GM21526 (cell line): ENCODE results near the gene GSG1L.

ENCODE experiments used
- ATAC-seq: cut with Tn5 transposase; IDR thresholded peaks from one replicate; pipeline ENCODE4 v1.9.1; 2021; ENCODE audit warnings: moderate library complexity; ENCODE audit not compliant: unreplicated experiment, low FRiP score

Gene GSG1L

GRCh38 chr16:28033870-28034269 is 29.6 kb downstream of the GSG1L start:
- no peak for ATAC-seq

DNA sequence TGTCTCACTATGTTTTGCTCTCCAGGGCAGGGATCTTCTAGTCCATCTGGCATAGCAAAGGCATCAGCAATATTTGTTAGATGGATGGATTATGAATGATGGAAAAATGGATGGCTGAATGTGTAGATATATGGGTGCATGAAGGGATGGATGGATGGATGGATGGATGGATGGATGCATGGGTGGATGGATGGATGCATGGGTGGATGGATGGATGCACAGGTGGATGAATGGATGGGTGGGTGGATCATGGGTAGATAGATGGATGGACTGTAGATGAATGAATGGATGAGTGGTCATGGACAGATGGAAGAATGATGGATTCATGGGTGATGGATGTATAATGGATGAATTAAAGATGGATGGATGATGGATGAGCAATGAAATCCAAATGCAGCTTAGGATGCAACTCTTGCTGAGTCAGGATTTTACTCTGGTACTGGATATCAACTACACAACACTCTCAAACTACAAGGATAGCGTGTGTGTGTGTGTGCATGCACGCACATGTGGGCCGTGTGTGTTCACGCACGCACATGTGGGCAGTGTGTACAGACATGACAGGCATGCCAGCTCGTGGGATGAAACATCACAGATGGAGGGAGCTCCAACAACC is 34.0 kb downstream of the GSG1L start:
- no peak for ATAC-seq

DNA sequence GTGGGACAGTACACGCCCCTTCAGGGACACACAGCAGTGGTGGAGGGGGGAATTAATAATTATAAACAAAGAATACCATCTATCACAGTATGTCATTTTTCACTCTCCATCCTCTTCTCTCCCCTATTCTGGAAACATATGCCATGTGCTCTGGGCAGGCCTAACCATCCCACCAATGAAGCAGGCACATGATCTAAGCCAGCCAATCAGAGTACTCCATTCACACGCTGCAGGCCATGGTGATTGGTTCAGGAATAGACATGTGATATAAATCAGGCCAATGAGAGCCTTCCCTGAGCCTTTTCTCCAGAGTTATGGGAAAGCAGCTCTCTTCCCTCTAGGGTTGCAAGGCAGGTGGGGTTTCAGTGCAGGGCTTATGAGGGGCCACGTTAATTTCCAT is 36.5 kb downstream of the GSG1L start:
- ATAC-seq, result no peak

DNA sequence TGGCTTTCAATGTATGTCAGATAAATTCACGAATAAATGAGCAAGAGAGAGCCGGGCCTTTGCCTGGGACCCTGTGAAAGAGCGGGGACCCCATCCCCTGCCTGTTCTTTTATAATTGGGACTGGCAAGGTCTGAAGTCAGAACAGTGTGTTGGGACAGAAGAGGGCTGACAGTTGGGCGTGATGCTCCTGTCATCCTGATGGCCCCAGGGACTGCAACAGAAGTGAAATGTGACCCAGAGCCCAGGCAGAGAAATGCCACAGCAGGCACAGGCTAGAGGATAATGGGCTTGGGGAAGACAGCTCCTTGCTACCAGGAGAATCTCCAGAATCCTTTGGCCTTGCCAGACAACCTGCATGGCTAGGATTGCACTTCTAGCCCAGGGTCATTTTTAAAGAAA is 37.9 kb downstream of the GSG1L start:
- no peak for ATAC-seq

GRCh38 chr16:28019218-28019617 is 44.3 kb downstream of the GSG1L start:
- ATAC-seq, result no peak

DNA sequence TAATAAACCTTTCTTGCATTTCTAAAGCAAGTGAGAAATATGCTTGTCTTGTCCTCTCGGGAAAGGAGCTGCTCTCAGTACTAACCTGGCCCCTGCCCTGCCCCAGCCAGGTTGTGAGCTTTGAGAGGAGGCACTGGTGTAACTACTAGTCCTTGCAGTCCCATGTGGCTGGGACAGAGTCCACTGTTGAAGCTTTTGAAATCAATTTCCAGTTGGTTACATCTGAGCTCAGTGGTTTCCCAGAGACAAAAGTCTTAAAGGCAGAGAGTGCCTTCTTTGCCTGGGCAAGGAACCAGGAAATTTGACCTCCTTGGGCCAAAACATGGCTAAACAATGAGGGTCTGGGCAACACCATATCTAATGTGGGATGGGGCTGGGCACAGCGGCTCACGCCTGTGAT is 48.7 kb downstream of the GSG1L start:
- no peak for ATAC-seq

GRCh38 chr16:28013878-28014277 is 49.6 kb downstream of the GSG1L start:
- no peak for ATAC-seq

DNA sequence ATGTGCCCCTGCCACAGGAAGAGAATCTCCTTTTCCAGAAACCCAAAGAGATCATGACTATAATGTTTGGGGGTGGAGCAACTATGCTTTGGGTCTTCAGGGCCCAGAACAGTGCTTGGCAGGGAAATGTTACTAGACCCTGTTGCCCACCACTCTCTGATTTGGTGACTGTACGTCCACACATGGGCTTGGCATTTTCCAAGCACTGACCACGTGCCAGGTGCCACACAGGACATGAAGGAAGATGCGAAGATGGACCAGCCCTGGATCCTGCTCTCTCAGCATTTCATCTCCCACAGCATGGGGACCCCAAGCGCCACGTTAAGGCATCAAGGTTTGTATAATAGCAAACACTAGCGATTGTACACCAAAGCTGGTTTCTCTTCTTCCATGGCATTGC is 50.1 kb downstream of the GSG1L start:
- ATAC-seq, result no peak

DNA sequence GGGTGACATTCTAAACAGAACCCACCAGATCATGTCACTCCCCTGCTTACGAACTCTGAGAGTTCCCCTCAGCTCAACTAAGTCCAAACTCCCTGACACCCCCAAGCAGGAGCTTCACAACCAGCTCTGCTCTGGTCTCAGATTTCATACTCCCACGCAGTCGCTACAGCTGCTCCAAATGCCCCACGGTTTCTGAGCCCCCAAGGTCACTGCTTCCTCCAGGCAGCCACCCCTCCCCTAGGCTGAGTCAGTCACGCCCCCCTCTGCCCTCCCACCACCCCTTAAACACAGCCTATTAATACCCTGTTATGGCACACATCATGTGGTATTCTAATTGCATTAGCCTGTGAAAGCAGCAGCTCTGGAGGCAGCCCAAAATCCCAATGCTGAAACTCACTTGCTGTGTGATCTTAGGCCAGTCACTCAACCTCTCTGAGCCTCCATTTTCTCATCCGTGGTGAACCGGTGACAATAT is 51.5 kb downstream of the GSG1L start:
- no peak for ATAC-seq

GRCh38 chr16:28011223-28011622 is 52.3 kb downstream of the GSG1L start:
- ATAC-seq, result no peak

GRCh38 chr16:28010671-28011070 is 52.8 kb downstream of the GSG1L start:
- ATAC-seq, result no peak

- ATAC-seq, result no peak
These were observed 53.7 kb downstream of the GSG1L start for GRCh38 chr16:28009586-28010373.

DNA sequence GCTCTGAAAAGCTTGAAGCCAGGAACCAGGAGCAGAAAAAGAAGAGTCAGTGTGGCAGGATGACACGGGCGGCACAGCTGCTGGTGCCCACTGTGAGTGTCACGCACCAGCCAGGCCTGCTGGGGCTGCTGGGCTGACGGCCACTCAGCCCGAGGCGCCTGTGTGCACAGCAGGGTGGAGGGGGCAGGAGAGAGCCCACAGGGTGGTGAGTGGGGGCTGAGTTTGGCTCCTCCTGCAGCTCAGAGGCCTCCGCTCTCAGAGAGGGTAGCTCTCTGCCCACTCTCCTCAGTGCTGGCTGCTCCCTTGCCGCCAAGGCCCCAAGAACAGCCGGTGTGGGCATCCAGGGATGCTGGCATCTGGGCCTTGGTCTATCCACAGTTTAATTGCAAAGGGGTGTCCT is 59.6 kb downstream of the GSG1L start:
- no peak for ATAC-seq

- ATAC-seq, result no peak
These were observed 60.3 kb downstream of the GSG1L start for GRCh38 chr16:28003021-28003865.

DNA sequence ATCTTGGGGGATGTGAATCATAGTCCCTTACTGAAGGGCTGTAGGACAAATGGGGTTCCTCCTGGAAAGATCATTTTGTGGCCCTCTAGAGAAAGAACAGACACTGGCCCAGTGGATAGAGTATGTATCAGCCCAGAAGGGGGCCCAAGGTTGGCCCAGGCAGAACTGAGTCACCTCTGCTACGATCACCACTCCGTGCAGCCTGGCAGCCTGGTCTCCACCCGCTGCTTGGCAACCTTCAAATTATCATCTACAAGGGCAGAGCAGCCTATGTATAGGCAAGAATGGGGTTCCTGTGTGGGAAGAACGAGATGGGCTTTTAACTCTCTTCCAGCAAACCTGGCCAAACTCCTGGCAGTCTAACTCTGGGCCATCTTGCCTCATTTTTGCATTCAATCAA is 61.9 kb downstream of the GSG1L start:
- ATAC-seq, result no peak

DNA sequence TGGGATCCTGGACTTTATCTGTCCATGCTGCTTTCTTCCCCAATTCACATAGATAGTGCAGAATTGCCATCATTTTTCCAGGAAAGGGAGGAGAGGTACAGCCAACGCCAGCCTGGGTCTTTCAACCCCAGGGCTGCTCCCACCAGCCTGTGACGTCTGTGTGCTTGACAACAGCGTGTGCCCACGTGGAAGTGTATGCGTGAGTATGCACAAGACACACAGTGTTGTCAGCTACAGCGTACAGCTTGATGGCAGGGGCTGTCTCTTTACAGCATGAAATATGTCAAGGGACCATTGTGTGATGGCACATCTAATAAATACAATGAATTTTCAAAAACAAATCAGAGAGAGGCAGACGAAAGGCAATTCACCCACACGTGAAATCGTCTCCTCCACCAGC is 62.3 kb downstream of the GSG1L start:
- ATAC-seq, result no peak

DNA sequence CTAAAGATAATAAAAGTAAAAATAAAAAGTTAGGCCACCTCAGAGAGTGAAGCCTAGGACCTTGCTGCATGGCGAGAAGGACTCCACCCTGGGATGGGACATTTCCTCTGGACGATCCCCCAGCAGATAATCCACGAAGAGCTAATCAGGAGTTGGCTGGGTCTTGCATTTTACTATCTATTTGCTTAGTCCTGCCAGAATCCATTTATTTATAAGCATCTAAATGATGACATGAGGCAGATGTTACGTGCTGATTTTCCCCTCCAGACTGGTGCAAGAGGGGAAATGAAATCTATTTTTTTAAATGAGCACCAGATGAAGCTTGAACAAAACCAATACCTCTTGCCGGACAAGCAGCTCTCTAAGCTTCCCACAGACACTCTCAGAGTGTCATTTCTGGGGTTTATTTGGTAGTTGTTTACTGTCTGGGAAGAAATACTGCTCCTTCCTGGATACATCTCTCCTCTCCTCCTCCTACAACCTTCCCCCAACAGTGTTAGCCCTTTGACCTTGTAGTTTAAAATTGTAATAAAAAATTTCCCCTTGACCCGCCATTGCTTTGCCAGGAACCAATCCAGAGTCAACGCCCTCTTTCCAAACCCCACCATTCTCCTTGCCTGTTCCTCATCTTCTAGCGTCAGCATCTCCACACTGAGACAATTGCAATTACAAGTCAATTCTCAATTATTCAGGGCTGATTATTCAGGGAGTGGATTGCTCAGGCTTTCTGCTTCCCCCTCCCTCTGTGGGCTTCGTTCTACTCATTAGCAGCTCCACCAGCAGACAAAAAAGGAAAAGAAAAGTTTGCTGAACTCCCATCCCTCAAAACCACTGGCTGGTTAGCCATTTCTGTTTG is 63.0 kb downstream of the GSG1L start:
- no peak for ATAC-seq

- no peak for ATAC-seq
These were observed 63.8 kb downstream of the GSG1L start for GRCh38 chr16:27999687-28000086.

- ATAC-seq, result no peak
These were observed 68.1 kb downstream of the GSG1L start for GRCh38 chr16:27995378-27995777.

DNA sequence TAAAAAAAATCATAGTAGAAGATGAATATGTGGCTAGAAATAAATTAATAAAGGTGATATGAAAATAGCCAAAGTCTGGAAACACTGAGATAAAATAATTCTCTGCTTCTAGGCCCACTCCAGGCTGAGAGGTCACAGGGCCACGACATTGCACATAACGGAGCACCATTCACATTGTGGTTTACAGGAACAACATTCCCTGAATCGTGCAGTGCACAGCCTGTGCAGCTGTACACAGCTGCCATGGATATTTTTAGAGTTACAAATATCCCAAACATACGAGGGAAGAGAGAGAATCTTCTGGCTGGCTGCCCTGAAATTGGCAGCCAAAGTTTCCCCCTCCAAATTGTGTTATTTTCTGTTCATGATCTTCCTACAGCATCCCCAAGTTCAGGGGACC is 68.8 kb downstream of the GSG1L start:
- ATAC-seq, result no peak
